GM21717 (cell line): ENCODE measurements around the gene SUOX.
A peak's percentile ranks its signal among the peaks of the same experiment; 100 is the strongest.
"Not testable (repeated sequence)": the region's sequence is repeated elsewhere in the genome, so short reads cannot be mapped to it uniquely, and the experiment has no call there.

ENCODE experiments used
- ATAC-seq: cut with Tn5 transposase; IDR thresholded peaks from one replicate; pipeline ENCODE4 v1.9.1; 2021; ENCODE audit warnings: mild to moderate bottlenecking, moderate library complexity; ENCODE audit not compliant: unreplicated experiment

SUOX gene

DNA sequence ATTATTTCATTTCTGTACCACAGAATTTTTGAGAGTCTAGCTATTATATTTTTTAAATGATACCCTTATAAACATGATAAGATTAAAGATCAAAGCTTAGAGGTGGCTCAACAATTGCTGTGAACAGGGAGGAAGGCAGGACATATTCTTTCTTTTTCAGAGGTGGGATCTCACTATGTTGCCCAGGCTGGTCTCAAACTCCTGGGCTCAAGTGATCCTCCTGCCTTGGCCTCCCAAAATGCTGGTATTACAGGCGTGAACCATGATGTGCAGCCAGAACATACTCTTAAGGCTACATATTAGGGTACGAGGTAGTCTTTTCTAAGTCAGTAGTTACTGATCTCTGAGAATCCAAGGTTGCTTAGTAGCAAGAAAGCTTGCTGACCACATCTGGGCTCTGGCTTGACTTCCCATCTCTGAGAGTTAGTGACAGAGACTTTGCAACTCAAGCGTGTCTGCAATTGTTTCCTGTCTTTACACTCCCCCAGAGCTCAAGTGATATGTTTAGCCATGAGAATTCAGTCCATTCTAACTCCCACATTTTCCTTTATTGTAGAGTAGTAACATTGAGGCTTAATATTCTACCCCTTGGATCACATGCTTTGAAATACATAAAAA lies 14.6 kb upstream of the SUOX start:
- ATAC-seq, result no peak

DNA sequence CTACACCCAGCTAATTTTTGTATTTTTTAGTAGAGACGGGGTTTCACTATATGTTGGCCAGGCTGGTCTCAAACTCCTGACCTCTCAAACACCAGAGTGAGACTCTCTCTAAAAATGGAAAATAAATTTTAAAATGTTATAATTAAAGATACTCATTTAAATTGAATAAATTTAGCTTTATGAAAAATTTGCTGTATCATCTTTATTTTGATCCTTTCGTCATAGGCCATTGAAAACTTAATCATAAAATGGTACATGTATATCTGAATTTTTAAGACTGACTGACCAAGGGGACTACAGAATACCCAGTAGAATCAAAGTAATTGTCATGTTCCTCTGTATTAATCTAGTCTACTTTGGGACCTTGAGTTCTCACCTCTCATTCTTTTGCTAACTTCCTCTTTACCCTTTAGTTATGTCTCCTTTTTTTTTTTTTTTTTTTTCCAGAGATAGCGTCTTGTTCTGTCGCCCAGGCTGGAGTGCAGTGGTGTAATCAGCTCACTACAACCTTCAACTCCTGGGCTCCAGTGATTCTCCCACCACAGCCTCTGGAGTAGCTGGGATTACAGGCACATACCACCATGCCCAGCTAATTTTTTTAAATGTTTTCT lies 13.7 kb upstream of the SUOX start:
- no peak for ATAC-seq

DNA sequence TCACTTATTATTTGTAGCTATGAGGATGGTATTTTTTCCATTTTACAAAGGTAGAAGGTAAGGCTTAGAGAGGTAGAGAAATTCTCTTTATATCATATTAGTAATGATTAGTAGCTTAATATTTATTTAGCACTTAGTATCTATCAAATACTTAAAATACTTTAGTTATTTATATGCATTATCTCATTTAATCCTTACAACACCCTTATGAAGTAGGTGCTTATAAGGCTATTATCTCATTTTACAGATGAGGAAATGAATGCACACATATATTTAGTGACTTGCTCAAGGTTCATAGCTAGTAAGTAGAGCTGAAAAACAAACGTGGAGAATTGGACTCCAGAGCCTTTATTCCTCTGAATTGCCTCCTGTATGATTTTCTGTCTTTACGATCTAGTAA lies 12.2 kb upstream of the SUOX start:
- no peak for ATAC-seq

GRCh38 chr12:55985341-55985740 lies 11.7 kb upstream of the SUOX start:
- no peak for ATAC-seq

GRCh38 chr12:55985976-55986375 lies 11.1 kb upstream of the SUOX start:
- not testable (repeated sequence) for ATAC-seq

GRCh38 chr12:55991110-55991509 lies 6.0 kb upstream of the SUOX start:
- no peak for ATAC-seq

DNA sequence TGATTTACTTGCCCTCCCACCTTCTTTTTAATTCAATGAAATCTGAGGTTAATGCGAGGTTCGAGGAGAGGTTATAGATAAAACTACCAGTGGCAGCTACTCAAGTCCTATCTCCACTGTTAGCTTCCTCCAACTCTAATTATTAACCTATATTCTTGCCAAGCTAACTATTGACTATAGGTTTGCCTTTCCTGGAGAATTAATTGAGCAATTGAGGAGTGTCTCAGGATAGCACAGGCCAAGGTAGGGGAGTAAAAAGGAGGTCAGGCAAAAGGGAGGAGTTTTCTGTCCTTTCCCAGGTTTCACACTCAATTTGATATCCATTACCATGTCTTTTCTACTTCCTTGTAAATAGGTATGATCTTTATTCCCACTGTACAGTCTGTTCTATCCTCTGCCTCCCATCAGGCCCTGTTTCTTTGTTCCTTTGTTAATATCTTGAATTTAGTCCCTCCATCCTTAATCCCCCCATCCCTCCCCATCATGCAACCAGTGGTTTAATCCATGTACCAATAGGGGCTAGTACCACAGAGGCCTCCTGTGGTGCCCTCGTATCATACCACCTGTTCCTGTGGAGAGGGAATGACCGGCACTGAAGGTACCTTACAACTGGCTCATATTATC lies 3.7 kb upstream of the SUOX start:
- no peak for ATAC-seq

DNA sequence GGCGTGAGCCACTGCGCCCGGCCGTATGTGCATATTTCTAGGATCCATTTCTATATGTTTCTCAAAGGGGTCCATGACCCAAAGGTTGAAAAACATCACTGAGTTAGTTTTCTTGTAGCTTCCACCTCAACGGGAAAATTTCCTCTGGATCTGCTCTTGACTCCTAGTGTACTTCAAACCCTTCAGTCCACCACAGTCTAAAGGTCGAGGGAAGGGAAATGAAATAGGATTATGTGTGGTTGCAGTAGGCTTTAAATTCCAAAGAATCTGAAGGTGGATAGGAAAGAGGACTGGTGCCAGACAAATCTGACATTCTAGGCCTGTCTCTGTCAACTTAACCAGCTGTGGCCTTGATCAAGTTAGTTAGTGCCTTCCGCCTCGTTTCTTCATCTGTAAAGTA lies 1.7 kb upstream of the SUOX start:
- ATAC-seq, result no peak

DNA sequence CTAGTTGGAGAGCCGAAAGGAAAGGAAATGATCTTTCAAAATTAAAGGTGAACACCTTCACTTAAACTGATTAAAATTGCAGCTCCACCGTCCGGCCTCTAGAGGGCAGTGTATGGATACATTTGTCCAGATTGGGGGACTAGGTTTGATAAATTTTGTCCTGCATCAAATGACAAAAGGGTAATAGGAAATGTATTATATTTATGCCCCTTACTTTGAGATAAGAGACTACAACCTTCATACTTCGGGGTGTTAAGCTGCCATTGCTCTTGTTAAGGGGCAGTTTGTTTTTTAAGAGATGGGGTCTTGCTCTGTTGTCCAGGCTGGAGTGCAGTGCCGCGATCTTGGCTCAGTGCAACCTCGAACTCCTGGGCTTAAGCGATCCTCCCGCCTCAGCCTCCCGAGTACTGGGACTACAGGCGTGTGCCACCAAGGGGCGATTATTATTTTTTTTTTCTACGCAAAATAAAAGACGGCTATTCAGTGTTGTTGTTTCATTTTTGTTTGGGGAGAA lies 818 bp upstream of the SUOX start:
- ATAC-seq, result no peak

DNA sequence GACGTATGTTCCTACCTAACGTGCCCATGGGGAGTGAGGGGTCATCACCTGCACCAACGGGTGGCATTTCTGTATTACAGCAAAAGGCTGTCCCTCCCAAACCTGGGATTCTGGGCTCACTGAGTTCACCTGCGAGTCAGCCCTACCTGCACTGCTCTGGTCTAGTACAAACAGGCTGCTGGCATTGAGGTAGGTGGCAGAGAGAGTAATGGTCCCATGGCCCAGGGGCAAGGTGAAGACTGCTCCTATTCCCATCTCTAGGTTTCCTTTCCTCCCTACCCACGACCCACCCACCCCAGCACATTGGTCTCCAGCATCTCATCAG lies 421 bp downstream of the SUOX start:
- peak; percentile 6 for ATAC-seq

DNA sequence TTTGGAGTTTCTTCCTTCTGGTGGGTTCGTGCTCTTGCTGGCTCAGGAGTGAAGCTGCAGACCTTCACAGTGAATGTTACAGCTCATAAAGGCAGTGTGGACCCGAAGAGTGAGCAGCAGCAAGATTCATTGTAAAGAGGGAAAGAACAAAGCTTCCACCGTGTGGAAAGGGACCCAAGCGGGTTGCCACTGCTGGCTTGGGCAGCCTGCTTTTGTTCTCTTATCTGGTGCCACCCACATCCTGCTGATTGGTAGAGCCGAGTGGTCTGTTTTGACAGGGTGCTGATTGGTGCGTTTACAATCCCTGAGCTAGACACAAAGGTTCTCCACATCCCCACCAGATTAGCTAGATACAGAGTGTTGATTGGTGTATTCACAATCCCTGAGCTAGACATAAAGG lies 2.4 kb downstream of the SUOX start:
- ATAC-seq, result not testable (repeated sequence)

DNA sequence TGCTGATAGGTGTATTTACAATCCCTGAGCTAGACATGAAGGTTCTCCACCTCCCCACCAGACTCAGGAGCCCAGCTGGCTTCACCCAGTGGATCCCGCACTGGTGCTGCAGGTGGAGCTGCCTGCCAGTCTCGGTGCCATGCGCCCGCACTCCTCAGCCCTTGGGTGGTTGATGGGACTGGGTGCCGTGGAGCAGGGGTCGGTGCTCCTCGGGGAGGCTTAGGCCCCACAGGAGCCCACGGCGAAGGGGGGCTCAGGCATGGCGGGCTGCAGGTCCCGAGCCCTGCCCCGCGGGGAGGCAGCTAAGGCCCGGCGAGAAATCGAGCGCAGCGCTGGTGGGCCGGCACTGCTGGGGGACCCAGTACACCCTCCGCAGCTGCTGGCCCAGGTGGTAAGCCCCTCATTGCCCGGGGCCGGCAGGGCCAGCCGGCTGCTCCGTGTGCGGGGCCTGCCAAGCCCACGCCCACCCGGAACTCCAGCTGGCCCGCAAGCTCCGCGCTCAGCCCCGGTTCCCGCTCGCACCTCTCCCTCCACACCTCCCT lies 3.0 kb downstream of the SUOX start:
- not testable (repeated sequence) for ATAC-seq

GRCh38 chr12:56001487-56002100 lies 4.5 kb downstream of the SUOX start:
- no peak for ATAC-seq

- not testable (repeated sequence) for ATAC-seq
Measured at GRCh38 chr12:56003376-56003775, 6.3 kb downstream of the SUOX start.

DNA sequence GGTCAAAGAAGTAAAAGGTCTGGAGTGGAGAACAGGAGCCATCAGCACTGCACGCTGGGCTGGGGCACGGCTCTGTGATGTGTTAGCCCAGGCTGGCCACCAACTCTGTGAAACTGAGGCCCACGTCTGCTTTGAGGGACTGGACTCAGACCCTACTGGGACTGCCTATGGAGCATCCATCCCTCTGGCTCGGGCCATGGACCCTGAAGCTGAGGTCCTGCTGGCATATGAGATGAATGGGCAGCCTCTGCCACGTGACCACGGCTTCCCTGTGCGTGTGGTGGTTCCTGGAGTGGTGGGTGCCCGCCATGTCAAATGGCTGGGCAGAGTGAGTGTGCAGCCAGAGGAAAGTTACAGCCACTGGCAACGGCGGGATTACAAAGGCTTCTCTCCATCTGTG lies 7.1 kb downstream of the SUOX start:
- no peak for ATAC-seq

GRCh38 chr12:56007564-56008559 lies 10.8 kb downstream of the SUOX start:
- peak; percentile 38 for ATAC-seq

DNA sequence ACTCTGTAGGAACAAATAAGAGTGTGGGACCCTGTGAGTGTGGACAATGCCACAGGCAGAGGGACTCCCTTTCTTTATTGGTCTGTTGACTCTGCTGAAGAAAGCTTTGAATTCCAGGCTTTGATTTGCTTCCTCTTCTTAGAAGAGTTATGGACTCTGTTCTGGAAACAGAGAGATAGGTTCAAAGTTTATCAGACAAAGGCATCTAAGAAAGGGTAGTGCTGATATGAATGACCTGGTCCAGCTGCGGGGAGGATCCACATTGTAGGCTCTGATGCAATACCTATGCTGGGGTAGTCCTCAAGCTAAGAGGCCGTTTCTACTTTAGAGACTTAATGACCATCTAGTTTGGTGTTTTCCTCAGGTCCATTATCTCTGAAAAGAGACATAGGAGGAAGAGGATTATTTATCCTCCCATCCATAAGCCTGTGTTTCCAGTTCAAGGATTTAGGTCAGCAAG lies 13.1 kb downstream of the SUOX start:
- no peak for ATAC-seq

DNA sequence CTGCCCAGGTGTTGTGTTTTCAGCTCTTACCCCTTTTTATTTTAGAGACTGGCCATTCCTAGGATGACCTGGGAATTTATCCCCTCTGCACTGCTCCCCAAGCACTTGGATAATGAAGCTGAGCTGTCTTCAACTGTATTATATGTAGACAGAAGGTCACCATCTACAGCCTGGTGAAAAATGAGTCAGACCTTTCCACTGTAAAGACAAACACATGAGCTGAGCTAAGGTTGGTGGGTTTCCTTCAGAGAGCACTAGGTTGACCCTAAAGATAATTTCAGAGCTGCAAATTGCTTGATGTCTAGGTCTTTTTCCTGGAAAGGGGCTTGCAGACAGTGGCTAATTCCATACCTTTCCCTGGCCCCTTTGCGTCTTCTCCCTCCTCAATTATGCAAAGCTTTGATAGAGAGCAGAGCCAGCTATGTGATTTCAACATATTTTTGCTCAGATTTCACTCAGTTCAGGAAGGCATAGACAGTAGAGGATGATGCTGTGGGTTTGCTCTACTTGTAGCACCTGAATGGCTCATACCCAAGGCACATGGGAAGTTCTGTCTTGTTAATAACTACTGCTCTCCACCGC lies 14.5 kb downstream of the SUOX start:
- no peak for ATAC-seq

DNA sequence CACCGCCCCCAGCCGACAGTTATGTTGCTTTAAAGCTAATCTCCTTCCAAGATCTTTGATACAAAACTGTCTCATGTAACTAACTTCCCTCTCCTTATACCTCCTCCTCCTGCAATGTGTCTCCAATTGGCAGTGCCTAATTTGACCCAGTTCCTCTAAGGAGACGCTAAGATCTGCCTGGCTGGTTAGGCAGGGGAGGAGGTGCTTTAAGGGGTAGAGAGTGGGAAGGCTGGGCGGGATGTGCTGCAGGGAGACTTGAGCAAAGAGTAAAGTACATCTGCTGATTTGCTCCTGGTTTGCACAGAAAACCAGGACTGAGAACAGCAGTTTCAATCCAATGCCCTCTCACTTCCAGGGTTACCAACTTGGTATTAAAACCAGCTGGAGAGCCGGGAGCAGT lies 16.4 kb downstream of the SUOX start:
- ATAC-seq, result no peak

DNA sequence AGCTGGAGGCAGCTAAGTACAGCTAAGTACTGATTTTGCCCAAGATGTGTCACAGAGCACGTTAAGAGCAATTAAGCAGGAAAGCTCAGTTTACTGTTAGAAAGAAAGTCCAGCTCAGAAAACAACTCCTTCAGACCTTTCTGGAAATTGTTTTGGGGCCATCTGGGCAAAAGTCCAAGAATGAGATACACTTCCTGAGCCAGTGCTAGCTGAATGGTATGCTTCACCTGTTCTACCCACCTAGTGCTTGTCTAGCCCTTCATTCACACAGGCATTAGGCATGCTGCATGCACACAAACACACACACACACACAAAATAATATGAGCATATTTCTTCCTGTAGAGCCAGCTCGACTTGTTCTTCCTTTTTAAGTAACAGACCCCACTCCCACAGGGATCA lies 17.1 kb downstream of the SUOX start:
- no peak for ATAC-seq
